GM12801 (cell line): ENCODE measurements around the gene CCDC148.

Experiments
- TF ChIP-seq, protein P1 (sequence below): IDR thresholded peaks from one replicate; pipeline ENCODE4 v1.5.1; 2011; ENCODE audit warnings: control low read depth; ENCODE audit not compliant: insufficient read length; ENCODE audit errors: extremely low read depth

The CCDC148 gene

DNA sequence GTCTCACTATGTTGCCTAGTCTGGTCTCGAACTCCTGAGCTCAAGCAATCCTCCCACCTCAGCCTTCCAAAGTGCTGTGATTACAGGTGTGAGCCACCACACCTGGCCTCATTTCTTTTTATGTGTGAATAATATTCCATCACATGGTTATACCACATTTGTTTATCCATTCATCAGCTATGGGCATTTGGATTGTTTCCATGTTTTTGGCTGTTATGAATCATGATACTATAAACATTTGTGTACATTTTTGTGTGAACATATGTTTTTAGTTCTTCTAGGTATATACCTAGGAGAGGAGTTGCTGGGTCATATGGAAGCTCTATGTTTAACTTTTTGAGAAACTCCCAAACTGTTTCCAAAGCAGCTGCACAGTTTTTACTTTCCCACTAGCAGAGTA is 24.6 kb upstream of the CCDC148 start:
- TF ChIP-seq, protein P1, sequence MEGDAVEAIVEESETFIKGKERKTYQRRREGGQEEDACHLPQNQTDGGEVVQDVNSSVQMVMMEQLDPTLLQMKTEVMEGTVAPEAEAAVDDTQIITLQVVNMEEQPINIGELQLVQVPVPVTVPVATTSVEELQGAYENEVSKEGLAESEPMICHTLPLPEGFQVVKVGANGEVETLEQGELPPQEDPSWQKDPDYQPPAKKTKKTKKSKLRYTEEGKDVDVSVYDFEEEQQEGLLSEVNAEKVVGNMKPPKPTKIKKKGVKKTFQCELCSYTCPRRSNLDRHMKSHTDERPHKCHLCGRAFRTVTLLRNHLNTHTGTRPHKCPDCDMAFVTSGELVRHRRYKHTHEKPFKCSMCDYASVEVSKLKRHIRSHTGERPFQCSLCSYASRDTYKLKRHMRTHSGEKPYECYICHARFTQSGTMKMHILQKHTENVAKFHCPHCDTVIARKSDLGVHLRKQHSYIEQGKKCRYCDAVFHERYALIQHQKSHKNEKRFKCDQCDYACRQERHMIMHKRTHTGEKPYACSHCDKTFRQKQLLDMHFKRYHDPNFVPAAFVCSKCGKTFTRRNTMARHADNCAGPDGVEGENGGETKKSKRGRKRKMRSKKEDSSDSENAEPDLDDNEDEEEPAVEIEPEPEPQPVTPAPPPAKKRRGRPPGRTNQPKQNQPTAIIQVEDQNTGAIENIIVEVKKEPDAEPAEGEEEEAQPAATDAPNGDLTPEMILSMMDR = no peak

DNA sequence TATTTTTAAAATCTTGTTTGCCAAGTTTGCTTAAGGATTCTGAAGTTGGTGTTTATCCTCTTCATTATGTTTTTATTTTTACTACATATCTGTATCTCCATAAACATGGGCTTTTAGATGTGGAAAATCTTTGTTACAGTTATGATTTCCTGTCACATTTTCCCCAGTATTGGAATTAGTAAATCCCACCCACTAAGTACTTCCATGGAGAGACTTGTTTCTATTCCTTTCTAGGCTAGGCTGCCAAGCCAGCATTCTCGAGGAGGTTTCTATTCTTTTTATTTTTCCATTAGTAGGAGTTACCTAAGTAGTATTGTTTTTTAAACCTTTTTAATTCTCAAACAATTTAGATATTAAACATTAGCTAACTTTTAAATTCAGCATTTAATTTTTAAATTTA is 22.3 kb upstream of the CCDC148 start:
- TF ChIP-seq, protein P1 = no peak

DNA sequence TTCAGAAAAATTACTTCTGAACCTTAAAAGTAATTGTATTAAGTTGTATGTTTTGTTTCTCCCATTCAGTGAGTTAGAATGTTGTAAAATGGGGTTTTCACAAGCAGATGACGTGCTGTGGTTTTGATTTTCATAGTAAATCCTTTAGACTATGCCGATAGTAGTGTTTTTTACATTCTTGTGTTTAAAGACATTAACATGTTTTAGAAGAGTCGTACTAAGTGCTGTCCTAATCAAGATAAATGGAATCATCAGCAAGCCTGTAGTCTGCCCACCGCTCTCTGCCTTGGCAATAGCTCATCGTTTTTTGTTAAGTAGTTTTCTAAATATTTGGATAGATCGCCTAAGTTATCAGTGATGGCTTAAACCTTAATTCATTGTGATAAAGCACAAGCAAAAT is 21.7 kb upstream of the CCDC148 start:
- TF ChIP-seq, protein P1 = no peak

DNA sequence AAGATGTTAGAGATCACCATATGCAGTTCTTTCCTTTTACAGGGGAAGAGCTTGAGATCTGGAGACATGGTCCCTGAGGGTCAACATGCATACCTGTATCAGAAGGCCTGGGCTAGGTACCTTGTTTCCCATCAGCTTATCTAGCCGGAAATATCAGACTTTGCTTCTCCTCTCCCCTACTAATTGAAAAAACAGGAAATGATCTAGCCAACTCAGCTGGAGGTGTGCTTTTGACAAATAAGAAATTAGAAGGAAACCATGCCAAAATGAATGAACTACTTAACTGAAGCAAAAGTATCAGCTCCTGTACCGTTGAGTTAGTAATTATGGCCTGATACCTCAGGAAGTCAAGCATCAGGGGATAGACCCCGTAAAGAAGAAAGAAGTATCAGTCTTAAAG is 20.6 kb upstream of the CCDC148 start:
- TF ChIP-seq, protein P1 = no peak

DNA sequence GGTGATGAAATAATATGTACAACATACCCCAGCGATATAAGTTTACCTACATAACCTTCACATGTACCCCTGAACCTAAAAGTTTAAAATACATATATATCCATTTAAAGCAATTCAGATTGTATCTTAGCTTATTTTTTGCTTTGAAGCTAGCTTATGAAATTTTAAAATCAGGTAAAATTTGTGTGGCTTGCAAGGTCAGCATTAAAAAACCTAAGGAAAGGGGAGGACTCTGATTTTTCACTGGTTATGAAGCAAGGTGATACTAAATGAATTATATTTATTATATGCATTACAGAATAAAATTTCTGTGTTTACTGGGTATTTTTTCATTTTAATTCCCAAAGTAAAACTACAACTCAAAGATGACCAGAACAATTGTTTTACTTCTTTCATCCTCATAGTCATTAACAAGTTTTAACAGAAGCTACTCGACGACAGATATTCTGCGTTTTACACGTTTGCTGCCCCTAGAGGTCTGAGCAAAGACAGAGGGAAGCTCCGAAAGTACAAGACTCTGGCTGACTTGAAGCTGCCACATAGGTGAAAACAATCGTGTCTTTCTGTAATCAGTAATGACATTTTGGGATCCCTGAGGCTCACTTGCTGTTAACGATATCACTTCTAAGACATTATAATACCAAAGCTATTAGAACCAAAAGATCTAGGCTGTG is 17.3 kb upstream of the CCDC148 start:
- TF ChIP-seq, protein P1 = no peak

DNA sequence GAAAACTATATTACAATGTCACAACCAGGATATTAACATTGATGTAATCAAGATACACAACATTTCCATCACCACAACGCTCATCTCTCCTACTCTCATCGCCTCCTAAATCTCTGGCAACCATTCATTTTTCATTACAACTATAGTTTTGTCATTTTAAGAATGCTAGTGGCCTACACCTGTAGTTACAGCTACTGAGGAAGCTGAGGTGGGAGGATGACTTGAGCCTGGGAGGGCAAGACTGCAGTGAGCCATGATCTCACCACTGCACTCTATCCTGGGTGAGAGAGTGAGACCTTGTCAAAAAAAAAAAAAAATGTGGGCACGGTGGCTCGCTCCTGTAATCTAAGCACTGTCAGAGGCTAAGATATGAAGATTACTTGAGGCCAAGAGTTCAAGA is 10.7 kb upstream of the CCDC148 start:
- TF ChIP-seq, protein P1 = no peak

DNA sequence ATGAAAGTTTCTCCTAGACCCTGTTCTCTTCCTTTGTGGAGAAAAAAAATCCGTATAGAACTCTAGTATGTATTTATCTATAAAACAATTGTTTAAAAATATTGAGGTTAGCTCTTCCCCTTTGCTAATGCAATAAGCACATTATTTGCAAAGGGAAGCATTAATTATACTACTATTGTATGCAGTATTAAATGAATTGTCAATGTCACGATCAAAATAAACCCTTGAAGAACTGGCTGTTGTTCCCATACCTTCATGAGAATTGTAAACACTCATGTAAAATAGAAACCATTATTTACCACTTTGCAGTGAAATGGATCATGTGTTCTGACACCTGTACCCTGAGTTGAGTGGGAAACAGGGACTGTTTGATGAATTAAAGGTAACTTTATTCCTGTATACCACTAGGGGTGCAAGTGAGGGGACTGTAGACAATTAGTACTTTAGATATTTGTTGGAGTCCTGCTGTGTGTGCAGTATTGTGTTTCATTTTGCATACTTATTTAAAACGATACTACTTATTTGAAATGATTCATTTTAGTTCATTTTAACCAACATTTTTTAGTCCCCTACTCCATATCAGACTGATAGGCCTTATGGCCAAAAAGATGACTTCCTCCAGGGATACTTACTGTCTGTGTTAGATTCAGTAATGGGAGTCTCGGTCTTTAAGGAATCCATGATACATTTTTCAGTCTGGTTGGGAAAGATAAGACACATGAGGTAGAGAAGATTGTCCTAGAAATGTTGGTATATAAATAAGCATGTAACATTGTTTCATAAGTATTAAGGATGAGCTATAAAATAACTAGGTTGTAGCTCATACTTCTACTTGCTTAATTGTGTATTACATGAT is 8.1 kb upstream of the CCDC148 start:
- TF ChIP-seq, protein P1 = peak; percentile 70
